HT-29 (cell line): Measurements from ENCODE around the gene WHAMM. TPM values are rescaled to one million over a fixed set of nuclear protein-coding genes. Genes with fewer than 3 reads are reported as not detected.
A peak's percentile ranks its signal among the peaks of the same experiment; 100 is the strongest.
"Not testable (repeated sequence)": the region's sequence is repeated elsewhere in the genome, so short reads cannot be mapped to it uniquely, and the experiment has no call there.

Source experiments
- DNase-seq: peaks from one replicate; pipeline ENCODE4 v3.0.0-alpha.2; 2015; ENCODE audit warnings: low spot score
- total RNA-seq: library from RNA; depleted of rRNA; stranded (reverse); fragments of >200 nt; shearing (Covaris generic); gene quantifications from 2 replicates; pipeline ENCODE4 v1.2.3, GENCODE V29; 2014; rRNA removed

The WHAMM gene
- total RNA-seq = 5.2 and 6.4 TPM in 2 replicates

- DNase-seq = peak; percentile 99
These were observed at the start of gene WHAMM for GRCh38 chr15:82809308-82810060. Gene WHAMM, plus strand, starts transcription at chr15:82809628. Its CDS starts 99 bp downstream, at chr15:82809727.

DNA sequence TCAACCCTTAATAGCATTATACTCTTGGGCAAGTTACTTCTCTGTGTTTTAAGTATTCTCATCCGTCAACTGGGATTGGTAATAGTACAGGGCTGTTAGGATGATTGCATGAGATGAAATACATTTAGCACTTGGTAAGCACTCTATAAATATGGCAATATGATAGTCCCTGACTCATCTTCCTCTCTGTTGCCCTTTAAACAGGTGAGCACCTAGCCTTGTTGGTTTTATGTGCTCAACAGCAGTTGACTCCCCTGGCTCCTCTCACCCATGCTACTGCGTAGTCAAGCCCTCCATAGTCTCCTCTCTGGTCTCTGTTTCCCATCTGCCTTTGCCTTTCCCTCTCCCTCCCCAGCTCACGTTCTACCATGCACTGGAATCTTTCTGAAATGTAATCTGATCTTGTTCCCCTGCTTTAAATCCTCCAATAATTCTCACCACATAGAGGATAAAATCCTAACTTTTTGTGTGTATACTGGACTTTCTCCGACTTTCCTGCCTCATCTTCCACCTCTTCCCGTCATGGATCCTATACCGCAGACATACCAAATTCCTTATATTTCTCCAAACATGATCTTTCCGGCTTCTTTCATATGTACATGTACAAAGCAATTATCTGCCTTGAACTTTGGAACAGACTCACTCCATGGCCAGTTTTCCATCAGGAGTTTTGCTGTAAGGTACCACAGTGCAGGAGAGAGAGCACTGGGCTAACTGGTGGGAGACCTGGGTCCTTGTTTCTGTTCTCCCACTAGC lies 45.9 kb upstream of the WHAMM start:
- no peak for DNase-seq

- DNase-seq = no peak
These were observed 45.3 kb upstream of the WHAMM start for GRCh38 chr15:82764117-82764490.

- DNase-seq = no peak
These were observed 44.7 kb upstream of the WHAMM start for GRCh38 chr15:82764740-82765139.

GRCh38 chr15:82766201-82766600 lies 43.2 kb upstream of the WHAMM start:
- not testable (repeated sequence) for DNase-seq

- DNase-seq = no peak
These were observed 42.1 kb upstream of the WHAMM start for GRCh38 chr15:82767163-82767829.

DNA sequence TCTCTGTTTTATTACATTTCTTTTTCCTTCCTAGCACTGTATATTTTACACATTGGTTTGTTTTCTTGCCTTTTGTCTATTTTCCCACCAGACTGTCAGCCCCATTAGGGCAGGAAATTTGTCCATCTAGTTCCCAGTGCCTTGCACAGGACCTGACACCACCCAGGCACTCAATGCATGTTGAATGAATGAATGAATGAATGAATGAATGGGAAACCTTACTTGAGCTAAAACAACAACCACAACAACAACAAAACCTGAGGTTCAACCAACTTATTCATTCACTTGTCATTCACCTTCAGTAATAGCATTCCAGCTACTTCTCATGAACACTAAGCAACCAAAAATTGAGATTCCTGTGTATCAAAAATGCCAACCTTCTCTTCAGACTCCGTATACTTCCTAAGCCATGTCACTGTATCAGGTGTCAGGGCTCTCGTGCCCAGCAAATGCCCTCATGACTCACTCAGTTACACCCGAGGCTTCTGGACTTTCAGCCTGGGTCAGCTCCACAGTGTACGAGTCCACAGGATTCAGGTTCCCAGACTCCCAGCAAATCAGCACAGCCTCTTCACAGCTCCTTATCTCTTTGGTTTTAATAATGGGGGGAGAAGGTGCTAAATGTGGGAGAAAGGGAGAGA lies 40.9 kb upstream of the WHAMM start:
- DNase-seq = peak; percentile 10

DNA sequence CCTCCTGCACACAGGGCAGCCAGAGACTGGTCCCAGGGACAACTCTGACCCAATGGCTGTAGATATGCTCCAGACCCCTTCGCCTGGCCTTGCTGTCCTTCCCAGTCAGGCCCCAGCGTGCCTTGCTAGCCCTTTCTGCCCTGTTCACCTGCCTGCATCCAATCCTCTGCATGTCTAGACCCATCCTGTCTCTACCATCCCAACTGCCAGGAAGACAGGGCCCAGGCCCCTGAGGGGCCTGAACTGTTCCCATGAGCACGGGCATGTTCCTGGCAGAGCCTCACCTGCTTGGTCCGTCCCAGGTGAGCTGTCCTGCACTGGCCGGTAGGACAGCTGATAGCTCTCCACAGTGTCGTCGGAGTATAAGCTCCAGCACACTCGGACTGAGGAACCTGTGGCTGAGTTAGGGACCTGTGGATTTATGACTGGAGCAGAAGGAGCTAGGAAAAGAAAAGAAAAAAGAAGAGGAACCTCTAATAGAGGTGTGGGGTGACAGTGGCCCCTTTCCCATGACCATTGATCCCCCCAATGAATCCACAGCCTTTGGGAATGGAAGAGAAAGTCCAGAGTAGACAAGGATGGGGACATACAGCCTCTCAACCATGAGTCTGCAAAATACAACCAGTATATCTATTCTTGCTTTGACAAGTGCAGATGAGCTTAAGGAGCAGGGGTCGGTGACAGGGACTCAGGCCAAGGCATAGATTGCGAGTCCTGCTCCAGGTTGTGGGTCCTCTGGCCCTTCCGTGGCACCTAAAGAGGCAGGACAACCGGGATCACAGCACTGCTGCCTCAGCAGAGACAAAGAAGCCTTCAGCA lies 37.4 kb upstream of the WHAMM start:
- no peak for DNase-seq

DNA sequence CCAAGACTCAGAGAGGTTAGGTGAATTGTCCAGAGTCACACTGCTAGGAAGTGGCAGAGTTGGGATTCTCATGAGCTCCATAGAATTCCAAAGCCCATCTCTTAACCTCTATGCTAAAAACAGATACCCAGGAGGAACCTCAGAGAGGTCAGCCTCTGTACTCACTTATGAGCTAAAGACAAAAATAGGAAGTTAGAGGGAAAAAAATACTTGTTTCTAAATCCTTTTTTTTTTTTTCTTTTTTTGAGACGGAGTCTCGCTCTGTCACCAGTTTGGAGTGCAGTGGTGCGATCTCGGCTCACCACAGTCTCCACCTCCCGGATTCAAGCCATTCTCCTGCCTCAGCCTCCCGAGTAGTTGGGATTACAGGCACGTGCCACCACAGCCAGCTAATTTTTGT lies 34.9 kb upstream of the WHAMM start:
- no peak for DNase-seq

DNA sequence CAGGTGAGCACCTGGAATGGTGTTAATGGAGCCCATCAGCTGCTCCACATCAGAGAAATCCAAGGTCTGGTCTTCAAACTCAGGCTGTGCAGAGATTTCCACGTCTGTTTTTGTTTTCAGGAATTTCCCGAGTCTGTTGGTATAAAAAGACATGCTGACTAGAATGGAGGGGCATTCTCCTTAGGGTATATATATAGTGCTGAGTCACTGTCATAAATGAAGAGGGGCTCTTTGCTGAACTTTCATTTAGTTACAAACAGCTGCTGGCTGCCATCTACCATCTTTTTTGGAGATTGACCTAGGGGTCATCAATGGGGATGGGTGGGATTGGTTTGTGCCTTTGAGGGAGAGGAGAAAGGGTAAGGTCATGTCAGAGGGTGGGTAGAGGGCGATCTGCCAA lies 30.7 kb upstream of the WHAMM start:
- DNase-seq = no peak

DNA sequence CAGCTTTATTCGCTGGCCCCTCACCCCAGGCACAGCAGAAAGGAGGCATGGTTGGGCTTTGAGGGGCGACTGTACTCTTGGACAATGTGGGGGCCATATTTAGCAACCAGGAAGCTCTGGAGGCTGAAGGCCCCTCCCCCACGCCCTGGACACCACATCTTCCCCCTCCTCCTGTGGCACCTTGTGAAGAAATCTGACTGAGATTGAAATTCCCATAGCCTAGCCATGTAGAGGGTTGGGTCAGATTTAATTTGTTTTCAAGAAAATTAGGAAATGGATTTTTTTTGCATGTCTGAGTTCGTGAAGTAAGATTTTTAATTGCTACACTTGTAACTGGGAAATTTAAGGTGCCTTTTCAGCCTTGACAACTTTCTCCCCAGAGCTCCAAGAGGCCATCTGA lies 28.1 kb upstream of the WHAMM start:
- no peak for DNase-seq

DNA sequence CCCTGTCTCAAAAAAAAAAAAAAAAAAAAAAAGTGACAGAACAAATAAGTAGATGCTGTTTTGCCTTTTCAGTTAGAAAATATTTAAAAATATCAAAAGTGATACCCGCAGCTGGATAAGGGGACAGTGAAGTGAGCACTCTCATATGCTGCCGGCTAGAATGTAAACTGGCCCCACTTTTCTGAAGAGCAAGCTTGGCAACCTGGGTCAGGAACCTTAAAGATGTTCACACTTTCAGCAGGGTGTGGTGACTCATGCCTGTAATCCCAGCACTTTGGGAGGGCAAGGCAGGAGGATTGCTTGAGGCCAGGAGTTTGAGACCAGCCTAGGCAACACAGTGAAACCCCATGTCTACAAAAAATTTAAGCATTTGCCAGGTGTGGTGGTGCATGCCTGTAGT lies 20.9 kb upstream of the WHAMM start:
- no peak for DNase-seq

GRCh38 chr15:82789491-82789890 lies 19.9 kb upstream of the WHAMM start:
- no peak for DNase-seq

DNA sequence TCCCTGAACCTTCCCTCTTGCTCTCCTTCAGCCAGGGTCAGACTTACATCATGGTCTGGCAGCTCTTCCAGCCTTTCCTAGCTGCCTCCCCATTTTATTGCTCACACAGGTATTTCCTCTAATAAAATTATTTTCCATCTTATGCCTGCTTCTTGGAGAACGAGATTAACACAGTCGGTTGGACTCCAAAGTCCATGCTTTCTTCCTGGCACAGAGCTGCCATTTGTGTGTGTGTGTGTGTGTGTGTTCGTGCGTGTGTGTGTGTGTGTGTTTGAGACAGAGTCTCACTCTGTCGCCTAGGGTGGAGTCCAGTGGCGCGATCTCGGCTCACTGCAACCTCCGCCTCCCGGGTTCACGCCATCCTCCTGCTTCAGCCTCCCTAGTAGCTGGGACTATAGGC lies 19.1 kb upstream of the WHAMM start:
- peak; percentile 9 for DNase-seq

DNA sequence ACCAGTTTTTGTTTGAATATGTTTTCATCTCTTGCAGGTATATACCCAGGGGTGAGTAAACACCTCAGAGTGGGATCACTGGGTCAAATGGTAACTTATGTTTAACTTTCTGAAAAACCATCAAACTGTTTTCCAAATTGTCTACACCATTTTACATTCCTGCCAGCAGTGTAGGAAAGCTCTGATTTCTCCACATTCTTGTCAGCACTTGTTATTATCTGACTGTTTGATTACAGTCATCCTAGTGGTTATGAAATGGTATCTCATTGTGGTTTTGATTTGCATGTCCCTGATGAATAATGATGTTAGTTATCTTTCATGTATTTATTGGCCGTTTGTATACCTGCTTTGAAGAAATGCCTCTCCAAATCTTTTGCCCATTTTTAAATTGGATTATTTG lies 17.4 kb upstream of the WHAMM start:
- DNase-seq = no peak

DNA sequence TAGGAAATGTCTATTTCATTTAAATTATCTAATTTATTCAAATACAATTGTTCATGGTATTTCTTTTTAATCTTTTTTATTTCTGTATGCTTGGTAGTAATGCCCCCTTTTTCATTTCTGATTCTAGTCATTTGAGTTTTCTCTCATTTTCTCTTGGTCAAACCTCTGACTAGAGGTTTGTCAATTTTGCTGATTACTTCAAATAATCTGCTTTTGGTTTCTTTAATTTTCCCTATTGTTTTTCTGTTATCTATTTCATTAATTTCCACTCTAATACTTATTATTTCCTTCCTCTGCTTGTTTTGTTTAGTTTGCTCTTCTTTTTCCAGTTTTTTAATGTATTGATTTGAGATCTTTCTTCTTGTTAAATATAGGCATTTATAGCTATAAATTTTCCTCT lies 15.7 kb upstream of the WHAMM start:
- DNase-seq = no peak

- DNase-seq = no peak
These were observed 11.3 kb upstream of the WHAMM start for GRCh38 chr15:82798104-82798503.

DNA sequence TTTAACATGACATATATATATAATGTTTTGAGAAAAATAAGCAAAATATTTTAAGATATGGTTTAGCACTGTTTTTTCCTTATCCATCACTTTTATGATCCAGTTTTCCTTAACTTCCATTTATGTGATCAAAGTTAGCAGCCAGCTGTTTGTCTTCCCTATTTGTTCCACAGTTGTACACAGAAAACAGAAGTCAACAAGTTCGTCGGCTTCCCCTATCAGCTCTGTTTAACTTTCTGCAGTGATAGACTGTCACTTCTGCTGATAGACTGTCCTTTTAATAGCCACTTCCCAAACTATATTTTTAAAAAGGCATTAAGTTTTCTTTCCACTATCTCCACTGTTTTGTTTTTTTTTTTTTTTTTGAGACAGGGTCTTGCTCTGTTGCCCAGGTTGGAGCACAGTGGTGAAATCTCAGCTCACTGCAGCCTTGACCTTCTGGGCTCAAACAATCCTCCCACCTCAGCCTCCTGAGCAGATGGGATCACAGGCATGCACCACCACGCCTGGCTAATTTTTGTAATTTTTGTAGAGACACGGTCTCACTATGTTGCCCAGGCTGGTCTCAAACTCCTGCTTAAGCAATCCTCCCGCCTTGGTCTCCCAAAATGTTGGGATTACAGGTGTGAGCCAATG lies 10.8 kb upstream of the WHAMM start:
- DNase-seq = no peak

DNA sequence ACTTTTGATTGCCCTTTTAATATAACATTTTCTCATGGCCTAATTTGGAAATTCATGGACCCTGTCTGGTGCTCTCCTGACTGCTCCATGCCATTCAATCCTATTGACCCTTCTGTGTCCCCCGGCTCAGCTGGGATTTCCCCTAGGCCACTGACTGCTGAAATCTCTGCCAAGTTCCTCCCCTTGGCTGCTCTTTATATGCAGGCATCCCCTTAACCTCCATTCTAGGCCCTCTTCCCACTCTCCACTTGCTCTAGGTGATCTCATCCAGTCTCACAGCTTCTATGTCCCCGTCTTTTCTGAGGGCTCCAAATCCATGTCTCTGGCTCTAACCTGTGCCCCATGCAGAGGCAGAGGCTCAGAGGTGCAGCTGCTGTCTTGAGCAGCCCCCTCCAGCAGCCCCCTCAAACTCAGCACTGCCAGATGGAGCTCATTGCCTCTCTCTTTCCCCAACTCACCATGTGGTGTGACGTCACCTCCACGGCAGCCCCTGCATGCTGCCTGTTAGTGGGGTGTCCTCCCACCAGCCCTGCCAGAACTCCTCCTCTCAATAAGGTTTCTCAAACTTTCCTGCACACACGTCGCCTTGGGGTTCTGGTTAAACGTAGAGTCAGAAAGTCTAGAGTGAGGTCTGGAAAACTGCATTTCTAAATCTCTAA lies 10.1 kb upstream of the WHAMM start:
- DNase-seq = no peak

- DNase-seq = no peak
These were observed 6.9 kb upstream of the WHAMM start for GRCh38 chr15:82802497-82802896.
